T-helper 2 cell (primary cell): ENCODE data around the gene NPRL2.

Source experiments
- DNase-seq, 5 experiments: peaks; one replicate each; pipeline versions ENCODE4 v3.0.0 to v3.0.0-alpha.2; 2012 to 2022
- total RNA-seq, 2 donors: gene quantifications; one replicate each; lab custom pipeline; 2026; lab: John Stamatoyannopoulos, UW

Gene NPRL2
- total RNA-seq = 39.3 to 44.4 reads per million in 2 donors

DNA sequence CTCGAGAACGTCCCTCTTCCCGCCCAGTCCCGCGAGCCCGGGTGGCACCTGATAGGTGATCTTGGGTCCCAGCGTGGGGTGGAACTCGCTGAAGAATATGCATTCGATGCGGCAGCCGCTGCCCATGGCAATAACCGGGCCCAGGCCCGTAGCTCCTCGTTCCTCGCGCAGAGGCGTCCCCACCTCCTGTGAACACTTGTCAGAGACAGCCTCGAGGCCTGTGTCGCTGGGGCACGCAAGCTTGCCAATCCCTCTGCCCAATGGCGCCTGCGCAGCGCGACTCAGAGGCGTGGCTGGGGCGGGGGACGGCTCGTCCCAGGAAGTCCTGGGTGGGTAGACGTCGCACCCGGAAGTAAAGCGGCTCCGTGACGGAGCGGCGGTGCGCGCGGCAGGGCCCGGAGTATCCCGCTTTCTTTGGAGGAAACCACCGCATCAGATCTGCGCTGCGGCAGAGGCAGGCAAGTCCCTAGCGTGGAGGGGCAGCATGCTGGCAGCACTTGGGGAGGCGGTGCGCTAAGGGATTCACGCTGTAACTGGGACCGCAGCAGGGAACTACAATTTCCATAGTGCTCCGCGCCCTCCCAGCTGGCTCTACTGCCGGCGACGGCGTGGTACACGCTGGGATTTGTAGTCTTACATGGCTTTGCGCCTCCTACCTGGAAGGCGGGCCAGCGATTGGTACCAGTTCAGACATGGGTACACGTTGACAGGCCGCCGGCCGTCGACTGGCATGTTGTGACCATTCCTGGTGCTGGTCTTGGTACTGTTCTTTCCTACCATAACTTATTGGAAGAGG is at the start of gene NPRL2, which contains the start of gene CYB561D2:
TSS of gene NPRL2 (minus strand) at position 249 of the 796 bp plus-strand sequence. CDS start at position 126, 123 bp downstream.
TSS of gene CYB561D2 (plus strand) at position 336 of the 796 bp plus-strand sequence. CDS start 572 bp downstream, outside the sequence.
- DNase-seq = peak; percentile 97 to 99 (median 99)

DNA sequence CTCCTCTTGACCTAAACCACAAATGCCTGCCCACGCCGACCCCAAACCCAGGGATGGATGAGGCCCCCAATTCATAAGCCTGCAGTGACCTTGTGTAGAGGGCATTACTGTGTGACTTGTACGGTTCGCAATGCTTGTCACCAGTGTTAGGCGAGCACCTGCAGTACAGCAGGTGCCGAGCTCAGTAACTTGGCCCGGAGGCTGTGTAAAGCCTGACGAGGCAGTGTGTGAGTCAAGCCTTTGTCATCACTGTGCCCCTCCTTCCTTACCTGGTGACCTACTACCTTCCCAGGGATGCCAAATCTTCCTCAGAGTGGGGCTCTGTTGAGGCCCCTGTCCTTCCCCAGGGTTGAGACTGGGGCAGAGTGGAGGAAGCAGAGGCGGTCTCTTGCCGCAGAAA is 45.9 kb upstream of the NPRL2 start:
- DNase-seq = no peak

DNA sequence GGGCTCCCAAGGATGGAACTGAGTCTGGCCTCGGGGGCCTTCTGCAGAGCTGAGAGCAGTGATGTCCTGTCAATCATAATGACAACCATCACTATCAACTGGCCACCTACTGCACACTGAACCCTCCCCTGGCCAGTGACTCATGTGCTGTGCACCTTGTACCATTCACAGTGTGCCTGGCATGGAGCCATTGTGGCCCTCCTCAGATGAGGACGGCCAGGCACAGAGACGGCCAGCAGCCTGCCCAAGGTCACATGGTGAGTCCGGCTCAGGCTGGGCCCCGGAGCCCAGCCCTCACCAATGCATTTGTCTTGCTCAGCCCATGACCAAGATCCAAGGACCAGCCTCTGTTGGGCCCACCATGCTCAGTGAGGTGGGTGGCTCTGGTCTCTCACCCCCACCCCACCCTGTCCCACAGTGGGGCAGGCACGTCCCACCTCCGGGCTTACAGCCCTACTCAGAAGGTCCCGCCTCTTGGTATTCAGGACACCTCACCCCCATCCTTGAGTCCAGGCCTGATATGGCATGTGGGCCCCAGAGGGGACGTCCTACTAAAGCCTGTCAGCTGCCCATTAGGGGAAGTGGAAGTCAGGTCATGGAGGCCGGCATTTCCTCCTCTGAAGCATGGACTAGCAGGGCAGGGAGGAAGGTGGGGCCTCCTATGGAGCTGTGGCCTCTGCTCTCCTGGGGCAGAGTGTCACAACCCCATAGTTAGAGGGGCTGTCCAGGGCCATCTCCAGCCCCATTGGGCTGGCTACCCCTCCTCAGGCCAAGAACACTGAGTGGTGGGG is 44.7 kb upstream of the NPRL2 start:
- no peak for DNase-seq

DNA sequence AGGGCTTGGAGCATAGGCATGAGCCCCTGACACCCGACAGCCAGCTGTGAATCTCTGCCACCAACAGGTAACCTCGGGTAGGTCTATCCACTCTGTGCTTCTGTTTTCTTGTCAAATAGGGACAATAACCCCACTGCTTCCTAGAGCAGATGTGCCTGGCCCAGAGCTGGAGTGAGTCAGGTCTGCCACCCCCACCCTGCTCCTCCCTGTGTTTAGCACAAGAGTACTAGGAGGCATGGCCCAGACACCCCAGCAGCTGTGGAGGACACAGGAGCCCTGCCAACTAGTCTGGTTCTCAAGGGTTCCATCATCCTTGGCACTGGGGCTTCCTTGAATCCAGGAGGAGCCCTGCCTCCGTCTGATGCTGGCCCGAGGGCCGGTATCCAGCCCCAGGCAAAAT is 42.5 kb upstream of the NPRL2 start:
- DNase-seq = no peak

DNA sequence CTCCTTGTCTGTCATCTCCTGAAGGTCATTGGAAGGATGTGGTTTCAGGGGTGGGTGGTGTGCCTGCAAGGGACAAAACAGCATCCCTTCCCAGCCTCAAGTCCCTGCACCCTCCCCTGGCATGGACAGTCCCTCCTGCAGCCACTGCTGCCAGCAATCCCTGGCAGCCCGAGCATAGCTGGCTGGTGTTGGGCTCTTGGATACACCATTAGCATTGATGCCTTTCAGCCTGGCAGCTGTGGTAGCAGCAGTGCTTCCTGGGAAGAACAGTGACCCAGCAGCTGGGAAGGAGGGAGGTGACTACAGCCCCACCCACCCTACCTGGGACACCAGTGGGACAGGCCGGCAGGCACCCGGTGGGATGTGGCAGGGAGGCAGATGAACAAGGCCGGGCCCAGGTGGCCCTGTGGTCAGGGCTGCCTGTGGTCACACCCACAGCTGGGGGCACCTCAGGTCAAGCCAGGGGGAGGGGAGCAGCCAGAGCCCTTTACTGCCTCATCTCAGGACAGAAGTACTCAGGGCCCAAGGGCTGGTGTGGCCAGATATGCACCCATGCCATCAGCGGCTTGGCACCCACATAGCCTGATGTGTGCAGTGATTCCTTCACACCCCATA is 41.6 kb upstream of the NPRL2 start:
- DNase-seq = no peak

DNA sequence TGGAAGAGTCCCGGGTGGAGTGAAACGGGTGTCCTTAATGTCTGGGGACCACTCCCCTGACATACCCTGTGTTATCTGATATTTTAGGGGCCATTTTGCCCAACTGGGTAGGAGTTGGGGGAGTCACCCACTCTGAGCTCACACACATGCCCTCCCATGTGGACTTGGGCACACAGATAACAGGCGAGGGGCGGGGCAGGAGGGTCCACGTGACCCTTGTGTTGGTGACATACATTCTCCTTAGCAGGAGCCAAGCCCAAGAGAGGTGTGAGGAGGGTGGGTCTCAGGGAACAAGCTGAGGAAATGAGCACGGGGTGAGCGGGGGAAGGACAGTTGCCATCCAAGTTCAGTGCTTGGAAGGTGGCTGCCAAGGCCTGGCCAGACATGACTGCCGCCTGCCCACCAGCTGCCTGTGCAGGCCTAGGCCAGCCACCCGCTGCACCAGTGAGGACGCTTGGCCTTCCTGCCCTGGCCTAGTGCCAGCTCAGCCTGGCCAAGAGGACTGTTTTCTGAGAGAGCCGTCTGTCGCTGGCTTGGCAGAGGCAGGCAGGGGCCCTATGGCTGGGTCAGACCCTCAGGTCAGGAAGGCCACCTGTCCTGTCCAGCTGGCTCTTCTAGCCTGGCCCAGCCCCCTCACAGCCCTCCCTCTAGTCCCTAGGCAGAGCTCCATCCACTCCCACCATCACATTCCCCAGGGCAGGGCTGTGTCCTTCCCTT is 40.1 kb upstream of the NPRL2 start:
- DNase-seq = no peak

DNA sequence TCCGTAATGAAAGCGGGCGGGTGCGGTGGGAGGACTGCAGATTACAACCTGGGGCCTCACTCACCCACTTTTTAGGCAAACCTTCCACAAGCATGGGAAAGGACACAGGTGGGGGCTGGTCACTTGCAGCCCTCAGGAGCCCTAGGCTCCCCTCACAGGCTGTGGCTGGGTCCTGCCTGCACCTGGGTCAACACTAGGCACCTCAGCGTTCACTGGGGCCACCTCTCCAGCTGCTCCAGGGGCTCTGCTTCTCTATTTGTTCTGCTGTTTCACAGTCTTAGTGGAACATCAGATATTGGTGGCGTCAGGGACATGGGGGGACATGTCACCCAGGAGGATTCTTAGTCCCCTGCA is 38.8 kb upstream of the NPRL2 start:
- no peak for DNase-seq

DNA sequence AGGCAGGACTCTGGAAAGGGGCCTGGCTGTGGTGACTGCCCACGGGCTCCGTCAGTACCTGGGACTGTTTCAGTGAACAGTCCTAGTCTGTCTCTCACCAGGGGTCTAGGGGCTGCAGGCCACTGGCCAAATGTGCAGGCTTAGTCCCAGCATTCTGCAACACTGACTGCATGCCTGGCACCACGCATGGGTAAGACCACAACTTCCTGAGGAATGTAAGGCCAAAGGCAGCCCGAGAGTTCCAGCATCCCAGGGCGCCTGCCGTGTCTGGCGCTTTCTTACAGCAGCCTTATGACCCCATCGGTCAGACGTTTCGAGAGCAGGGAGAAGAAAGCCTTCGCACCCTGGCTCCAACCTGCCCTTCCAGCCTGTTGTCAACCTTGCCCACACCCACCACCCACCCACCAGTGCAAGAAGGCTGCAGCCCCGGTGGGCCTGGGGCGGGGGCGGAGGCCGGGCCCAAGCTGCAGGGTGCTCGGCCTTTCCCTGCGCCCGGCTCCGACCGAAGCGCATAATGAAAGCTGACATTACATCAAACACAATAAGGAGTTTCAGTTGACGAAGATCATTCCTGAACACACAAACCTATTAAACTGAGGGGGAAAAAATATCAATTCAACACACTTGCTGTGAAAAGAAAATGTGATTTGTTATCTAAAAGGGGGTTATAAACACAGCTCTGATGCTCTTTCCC is 38.3 kb upstream of the NPRL2 start:
- DNase-seq = no peak

DNA sequence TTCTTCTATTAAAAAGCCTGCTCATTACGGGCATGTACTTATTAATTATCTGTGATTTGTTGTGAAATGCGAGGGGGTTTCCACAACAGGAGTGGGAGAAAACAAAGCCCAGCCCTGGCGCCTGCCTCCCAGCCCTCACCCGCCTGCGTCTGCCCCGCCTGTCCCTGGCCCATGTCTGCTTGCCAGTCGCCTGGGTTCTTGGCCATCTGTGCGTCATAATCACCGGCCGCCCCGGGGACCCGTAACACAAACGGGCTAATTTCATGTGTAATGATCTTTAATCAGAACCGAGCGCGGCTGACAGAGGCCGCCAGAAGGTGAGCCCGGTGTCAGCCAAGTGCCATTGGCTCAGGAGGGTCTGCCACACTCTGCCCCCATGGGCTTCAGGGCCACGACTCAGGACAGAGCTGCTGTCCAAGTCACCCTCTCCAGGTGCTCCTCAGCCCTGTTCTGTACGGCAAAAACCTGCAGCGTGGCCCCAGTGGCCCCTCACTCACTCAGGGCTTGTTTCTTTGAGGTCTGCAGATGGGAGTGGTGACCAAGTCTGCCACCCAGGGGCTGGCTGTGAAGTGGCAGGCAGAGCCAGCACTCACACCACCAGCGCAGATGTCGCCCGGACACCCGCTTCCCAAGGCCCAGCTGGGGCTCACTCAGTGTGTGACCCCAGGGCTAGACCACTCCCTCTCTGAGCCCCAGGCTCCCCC is 37.6 kb upstream of the NPRL2 start:
- no peak for DNase-seq

DNA sequence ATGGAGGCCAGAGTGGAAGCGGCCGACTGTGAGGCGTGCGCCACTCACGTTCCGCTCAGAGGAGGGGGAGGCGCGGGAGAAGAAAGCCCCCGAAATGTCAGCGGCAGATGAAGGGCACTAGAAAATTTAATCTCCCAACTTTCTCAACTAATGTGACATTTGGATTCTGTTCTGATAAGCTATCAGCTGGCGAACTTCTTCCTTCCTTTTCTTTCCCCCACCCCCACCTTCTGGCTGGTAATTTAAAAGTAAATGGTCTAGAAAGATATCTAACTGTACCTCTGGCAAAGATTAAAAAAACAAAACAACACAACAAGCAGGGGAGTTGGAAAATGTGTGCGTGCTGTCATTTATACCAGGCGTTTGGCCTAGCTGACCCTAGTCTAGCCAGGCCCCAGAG is 35.2 kb upstream of the NPRL2 start:
- DNase-seq = no peak

DNA sequence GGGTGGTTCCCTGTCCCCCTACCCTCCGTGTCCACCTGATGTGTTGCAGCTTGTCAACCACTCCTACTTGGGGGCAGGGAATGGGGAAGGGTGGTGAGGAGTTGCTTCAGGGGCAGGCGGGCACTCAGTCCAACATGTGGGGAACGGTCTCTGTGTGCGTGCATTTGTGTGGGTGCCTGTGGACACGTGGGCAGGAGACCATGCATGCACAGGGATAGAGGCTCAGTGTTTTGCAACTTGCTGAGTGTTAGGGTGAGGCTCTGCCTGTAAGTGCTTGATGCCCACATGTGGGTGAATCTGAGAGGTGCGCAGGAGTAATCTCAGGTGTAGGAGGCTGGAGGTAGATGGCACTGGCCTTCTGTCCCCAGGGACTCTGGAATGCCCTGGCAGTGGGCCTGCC is 33.2 kb upstream of the NPRL2 start:
- DNase-seq = no peak

DNA sequence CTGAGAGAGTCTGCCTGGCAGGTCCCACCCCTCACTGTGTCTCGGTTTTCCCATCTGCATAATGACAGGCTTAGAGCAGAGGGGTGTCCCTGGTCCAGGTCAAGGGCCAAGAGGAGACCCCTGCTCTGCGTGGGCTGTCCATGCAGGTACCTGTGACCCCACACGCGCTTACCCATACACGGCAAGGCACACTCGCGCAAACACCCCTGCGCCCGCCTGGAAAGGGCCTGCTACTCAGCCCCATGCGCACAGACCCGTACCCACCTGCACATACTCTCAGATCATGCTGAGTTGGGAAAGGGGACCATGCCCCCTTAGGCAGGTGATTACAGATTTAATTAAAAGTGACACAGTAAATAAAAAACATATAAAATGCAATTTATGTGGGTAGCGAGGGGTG is 32.1 kb upstream of the NPRL2 start:
- no peak for DNase-seq

DNA sequence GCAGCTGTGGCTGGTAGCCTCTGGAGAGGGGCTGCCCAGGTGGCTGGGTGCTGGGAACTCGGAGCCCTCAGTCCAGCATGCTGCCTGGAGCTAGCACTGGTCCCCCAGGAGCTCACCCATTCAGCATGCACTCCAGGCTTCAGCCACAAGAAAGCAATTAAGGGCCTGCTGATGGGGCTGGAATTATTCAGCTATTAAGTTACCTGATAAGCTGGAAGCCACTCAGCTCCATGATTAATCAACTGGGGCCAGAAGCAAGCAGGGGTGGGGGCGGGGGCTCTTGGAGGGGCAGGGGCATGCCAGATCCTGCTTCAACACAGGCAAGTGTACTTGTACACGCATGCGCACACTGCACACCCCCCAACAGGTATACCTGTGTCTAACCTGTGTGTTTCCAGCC is 30.8 kb upstream of the NPRL2 start:
- DNase-seq = no peak

DNA sequence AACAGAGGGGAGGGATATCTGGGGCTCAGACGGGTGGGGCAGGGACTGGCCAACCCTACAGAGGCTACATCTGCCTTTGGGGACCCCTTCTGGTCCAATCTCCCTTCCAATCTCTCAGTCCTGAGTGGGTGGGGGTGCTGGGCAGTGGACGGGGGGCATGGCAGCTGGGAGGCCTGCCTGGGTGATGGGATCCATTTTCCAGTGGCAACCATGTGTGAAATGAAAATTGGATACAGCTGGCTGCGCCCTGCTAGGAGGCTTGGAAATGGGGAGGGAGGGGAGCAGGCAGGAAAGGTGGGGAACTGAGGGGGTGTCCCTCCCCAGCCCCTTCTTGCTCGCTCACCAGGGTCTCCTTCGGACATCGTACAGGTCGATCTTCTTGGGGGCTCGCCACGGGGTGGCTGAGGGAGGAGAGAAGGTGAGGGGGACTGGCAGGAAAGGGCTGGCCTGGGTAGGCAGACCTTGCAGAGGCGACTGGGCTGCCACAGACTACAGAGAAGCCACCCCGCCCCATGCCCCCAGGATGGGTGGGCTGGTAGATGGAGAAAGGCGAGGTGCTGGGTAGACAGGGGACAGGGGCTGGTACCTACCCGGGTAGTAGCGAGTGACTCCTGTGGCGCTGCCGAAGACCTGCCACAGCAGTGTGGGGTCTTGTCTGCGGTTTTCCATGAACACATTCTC is 30.0 kb upstream of the NPRL2 start:
- no peak for DNase-seq

DNA sequence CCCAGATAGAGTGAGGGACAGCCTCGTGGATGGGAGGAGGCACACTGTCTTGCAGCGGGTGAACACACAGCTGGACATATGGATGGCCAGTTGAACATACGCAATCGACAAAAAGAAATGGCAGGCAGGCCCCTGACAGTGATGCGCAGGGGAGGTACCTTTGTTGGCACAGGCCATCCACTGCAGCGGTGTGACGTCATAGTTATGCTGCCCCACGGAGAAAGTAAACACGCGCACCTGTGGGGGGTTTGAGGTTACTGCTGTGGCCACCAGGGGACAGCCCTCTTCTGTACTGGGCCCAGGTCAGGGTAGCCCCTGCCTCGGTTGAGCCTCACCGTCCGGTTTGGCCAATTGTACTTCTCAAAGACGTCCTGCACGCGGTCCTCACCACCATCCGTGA is 28.2 kb upstream of the NPRL2 start:
- no peak for DNase-seq

DNA sequence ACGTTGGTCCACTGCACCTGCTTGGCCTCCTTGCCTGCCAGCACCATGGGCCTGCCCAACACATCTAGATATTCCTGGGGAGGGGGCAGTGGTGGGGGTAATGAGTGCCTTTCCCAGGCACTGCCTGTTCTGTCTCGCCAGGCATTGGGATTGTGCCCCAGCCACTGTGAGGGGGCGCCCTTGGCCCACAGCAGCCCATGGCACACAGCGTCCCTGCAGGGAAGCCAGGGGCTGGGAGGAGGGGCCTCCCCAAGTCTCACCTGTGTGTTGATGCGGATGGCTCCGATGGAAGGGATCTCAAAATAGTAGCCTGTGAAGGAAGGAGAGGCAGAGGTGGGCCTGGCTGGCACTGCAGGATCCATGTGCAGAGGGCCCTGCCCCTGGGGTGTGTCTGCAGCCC is 27.4 kb upstream of the NPRL2 start:
- DNase-seq = no peak

DNA sequence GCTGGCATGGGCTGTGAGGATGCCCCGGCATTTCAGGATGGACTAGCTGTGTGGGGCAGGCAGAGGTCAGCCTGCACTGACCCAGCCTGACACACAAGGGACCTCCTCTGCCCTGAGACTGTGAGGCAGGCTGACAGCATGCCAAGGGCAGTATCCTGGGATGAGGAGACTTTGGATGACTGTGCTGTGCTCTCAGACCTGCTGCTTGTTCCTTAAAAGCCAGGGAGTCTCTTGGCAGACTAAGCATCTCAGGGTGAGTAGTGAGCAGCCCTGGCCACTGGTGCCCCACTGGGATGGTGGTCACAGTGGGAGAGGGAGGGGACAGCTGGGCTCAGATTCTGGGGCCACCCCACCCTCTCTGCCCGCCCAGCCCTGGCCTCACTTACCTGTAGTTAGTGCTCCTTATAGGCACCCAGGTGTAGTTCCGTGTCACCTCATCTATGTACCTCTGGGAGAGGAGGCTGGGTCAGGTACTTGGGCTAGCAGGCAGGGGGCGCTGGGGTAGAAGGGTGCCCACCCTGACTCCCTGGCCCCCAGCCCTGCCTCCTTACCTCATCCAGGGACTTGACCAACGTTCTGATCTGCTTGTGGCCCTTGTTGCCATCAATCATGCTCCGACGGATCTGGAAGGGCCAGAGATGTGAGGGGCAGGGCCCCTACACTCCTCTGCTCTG is 24.8 kb upstream of the NPRL2 start:
- no peak for DNase-seq

DNA sequence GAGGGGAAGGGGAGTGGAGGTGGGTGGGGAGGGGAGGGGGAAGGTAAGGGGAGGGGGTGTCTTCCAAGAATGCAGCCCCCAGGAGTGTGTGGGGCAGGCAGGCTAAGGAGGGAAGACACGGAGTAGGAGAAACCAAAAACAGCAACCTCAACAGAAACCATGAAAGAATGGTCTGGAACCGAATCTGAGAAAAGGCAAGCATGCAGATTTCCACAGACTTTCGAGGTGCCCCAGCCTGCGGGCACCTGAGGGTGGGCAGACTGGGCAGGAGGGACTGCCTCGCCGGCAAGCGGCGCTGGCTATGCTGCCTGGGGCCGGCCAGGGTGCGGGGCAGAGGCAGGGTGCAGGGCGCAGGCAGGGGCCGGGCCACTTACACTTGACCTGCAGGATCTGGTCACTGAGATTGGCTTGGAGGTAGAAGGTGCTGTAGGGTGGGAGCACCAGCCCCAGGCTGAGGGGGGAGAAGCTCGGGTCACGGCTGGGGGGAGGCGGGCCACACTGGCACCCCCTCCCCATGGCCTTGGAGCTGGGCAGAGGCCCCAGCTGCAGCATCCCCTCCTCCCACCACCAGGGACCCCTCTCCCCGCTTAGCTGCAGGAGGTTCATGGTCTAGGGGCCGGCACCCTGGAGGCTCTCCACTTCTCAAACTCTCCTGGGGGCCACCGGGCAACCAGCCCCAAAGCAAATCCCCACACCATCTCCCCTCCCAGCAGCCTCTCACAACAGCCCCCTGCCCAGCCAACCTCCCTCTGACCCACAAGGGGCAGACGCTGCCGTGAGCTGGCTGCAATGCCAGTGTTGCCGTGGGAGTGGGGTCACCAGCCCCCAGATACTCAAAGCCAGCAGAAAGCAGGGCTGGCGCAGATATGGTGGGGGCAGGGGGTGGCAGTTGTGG is 24.0 kb upstream of the NPRL2 start:
- DNase-seq = no peak
